Natural killer cell (primary cell): Measurements from ENCODE around the gene CTSH. TPM values are rescaled to one million over a fixed set of nuclear protein-coding genes. Genes with fewer than 3 reads are reported as not detected.
A peak's percentile ranks its signal among the peaks of the same experiment; 100 is the strongest.
"Not testable (repeated sequence)": the region's sequence is repeated elsewhere in the genome, so short reads cannot be mapped to it uniquely, and the experiment has no call there.

ENCODE experiments used
- ATAC-seq, 3 donors: fragments of 150-1000 bp in 2 of 3; fragments of 200-7000 bp in 1 of 3; cut with Tn5 transposase; 1 replicate in 1 of 3; 2 replicates in 2 of 3; pipeline ENCODE4 v1.10.0; 2021; ENCODE audit warnings: mild to moderate bottlenecking in 2 of 3, moderate library complexity in 2 of 3
- DNase-seq, 2 donors: peaks; one replicate each; pipeline versions ENCODE4 v3.0.0 to v3.0.0-alpha.2; 2013 to 2021; ENCODE audit warnings: mixed read lengths in 1 of 2
- H3K27ac ChIP-seq: one replicate; pipeline ENCODE4 v1.5.1; 2013; ENCODE audit warnings: mild to moderate bottlenecking, low read length
- H3K27me3 ChIP-seq: one replicate; pipeline ENCODE4 v1.6.1; 2013; ENCODE audit warnings: low read length; ENCODE audit not compliant: control insufficient read depth, insufficient read depth
- H3K36me3 ChIP-seq: one replicate; pipeline ENCODE4 v1.6.1; 2013; ENCODE audit warnings: low read length; ENCODE audit not compliant: control insufficient read depth, insufficient read depth
- H3K4me1 ChIP-seq: one replicate; pipeline ENCODE4 v1.6.1; 2013; ENCODE audit warnings: low read length; ENCODE audit not compliant: control insufficient read depth, insufficient read depth
- H3K4me3 ChIP-seq: one replicate; pipeline ENCODE4 v1.5.1; 2013; ENCODE audit warnings: low read length
- H3K9me3 ChIP-seq: one replicate; pipeline ENCODE4 v1.6.1; 2013; ENCODE audit warnings: low read length; ENCODE audit not compliant: control insufficient read depth, insufficient read depth
- H3K27ac Mint-ChIP-seq, 2 donors: one replicate each; pipeline ENCODE4 v1.8.0; 2022; ENCODE audit warnings: mild to moderate bottlenecking in 2 of 2, mixed read lengths in 2 of 2, moderate library complexity in 1 of 2
- H3K27me3 Mint-ChIP-seq, 2 donors: one replicate each; pipeline ENCODE4 v1.8.0; 2022; ENCODE audit warnings: low read depth in 2 of 2, mixed read lengths in 2 of 2
- H3K36me3 Mint-ChIP-seq: one replicate; pipeline ENCODE4 v1.8.0; 2022; ENCODE audit warnings: mixed read lengths
- H3K4me1 Mint-ChIP-seq, 2 donors: one replicate each; pipeline ENCODE4 v1.8.0; 2022; ENCODE audit warnings: mixed read lengths in 2 of 2
- H3K4me3 Mint-ChIP-seq: one replicate; pipeline ENCODE4 v1.8.0; 2022; ENCODE audit warnings: mild to moderate bottlenecking, moderate library complexity, mixed read lengths
- H3K9me3 Mint-ChIP-seq, 2 donors: one replicate each; pipeline ENCODE4 v1.8.0; 2022; ENCODE audit warnings: mixed read lengths in 2 of 2
- WGBS: methylation state at CpG from one replicate; pipeline ENCODE4 v1.1.7; 2013; ENCODE audit warnings: missing lambda C conversion rate; ENCODE audit not compliant: insufficient coverage; 5-methylcytosine and 5-hydroxymethylcytosine counted together
- intact Hi-C: fragments of 100-400 bp; cut with micrococcal nuclease; formaldehyde crosslinking; loops from one replicate; pipeline ENCODE4 v1.14.2; 2022
- total RNA-seq, 4 donors: library from RNA; stranded (reverse); fragments of 120-200 nt in 1 of 4; gene quantifications; one replicate each; pipeline versions ENCODE4 v1.2.3 to v1.2.4, GENCODE V29; 2013 to 2022
- TF ChIP-seq, protein P1 (sequence below): fragments of 200-600 bp; IDR thresholded peaks from one replicate; pipeline ENCODE4 v1.8.0; 2022; ENCODE audit warnings: antibody characterized with exemption

Gene CTSH
- total RNA-seq, 3 donors from 2014 or later (not counting 1 experiment from before 2014, with no cell fraction given), result 8.8 to 18.1 (median 9.7) TPM

DNA sequence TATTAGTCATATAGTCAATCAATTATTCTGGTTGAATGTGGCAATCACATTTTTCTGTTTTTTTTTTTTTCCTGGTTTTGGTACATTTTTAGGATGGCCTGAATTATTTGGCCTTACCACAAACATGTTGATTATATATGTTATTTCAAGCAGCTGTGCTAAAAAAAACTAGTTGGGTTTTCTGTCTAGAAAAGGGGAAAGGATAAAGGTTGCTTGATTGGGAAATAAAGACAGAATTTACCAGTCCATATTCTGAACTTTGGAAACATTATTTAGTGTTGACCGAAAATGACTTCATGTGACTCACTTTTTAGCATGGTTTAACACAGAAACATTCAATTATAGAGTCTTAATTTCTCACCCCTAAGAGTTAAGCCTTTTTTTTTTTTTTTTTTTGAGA, 64.0 kb downstream of the CTSH start:
- Histone ChIP-seq H3K36me3 (peaks cover 35% of the 10 kb centered on the region), H3K4me3 (no peak overlapping the region), H3K9me3 (no peaks in the 10 kb centered on the region), H3K27ac (no peak overlapping the region), H3K27me3 (no peaks in the 10 kb centered on the region), H3K4me1 (peaks cover 22% of the 10 kb centered on the region)
- H3K9me3 Mint-ChIP-seq, result no peaks in the 10 kb centered on the region
- H3K27ac Mint-ChIP-seq, result peak overlapping the region; percentile 65 to 73
- no peaks in the 10 kb centered on the region for H3K27me3 Mint-ChIP-seq
- DNase-seq, result no peak
- TF ChIP-seq, protein P1, sequence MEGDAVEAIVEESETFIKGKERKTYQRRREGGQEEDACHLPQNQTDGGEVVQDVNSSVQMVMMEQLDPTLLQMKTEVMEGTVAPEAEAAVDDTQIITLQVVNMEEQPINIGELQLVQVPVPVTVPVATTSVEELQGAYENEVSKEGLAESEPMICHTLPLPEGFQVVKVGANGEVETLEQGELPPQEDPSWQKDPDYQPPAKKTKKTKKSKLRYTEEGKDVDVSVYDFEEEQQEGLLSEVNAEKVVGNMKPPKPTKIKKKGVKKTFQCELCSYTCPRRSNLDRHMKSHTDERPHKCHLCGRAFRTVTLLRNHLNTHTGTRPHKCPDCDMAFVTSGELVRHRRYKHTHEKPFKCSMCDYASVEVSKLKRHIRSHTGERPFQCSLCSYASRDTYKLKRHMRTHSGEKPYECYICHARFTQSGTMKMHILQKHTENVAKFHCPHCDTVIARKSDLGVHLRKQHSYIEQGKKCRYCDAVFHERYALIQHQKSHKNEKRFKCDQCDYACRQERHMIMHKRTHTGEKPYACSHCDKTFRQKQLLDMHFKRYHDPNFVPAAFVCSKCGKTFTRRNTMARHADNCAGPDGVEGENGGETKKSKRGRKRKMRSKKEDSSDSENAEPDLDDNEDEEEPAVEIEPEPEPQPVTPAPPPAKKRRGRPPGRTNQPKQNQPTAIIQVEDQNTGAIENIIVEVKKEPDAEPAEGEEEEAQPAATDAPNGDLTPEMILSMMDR, result no peak
- no CpG with 5 or more reads among the region's 1 CpG for WGBS
- no peak for ATAC-seq
- H3K36me3 Mint-ChIP-seq, result no peaks in the 10 kb centered on the region
- H3K4me3 Mint-ChIP-seq, result peak overlapping the region; percentile 45
- intact Hi-C loops, result no loop called here
- peaks cover 45 to 65% of the 10 kb centered on the region in 2 donors for H3K4me1 Mint-ChIP-seq

GRCh38 chr15:78880242-78880533, 64.7 kb downstream of the CTSH start:
- H3K27ac Mint-ChIP-seq, result peak overlapping the region; percentile 31 to 73
- no peaks in the 10 kb centered on the region for H3K27me3 Mint-ChIP-seq
- H3K9me3 Mint-ChIP-seq, result no peaks in the 10 kb centered on the region
- intact Hi-C loops, result no loop called here
- no peaks in the 10 kb centered on the region for H3K36me3 Mint-ChIP-seq
- Histone ChIP-seq H3K27me3 (no peaks in the 10 kb centered on the region), H3K4me3 (no peak overlapping the region), H3K36me3 (peaks cover 32% of the 10 kb centered on the region), H3K9me3 (no peaks in the 10 kb centered on the region), H3K27ac (no peak overlapping the region), H3K4me1 (peaks cover 28% of the 10 kb centered on the region)
- no peak for ATAC-seq
- peak overlapping the region; percentile 6 for H3K4me3 Mint-ChIP-seq
- DNase-seq, result no peak
- peaks cover 50 to 68% of the 10 kb centered on the region in 2 donors for H3K4me1 Mint-ChIP-seq
- TF ChIP-seq, protein P1, result no peak

DNA sequence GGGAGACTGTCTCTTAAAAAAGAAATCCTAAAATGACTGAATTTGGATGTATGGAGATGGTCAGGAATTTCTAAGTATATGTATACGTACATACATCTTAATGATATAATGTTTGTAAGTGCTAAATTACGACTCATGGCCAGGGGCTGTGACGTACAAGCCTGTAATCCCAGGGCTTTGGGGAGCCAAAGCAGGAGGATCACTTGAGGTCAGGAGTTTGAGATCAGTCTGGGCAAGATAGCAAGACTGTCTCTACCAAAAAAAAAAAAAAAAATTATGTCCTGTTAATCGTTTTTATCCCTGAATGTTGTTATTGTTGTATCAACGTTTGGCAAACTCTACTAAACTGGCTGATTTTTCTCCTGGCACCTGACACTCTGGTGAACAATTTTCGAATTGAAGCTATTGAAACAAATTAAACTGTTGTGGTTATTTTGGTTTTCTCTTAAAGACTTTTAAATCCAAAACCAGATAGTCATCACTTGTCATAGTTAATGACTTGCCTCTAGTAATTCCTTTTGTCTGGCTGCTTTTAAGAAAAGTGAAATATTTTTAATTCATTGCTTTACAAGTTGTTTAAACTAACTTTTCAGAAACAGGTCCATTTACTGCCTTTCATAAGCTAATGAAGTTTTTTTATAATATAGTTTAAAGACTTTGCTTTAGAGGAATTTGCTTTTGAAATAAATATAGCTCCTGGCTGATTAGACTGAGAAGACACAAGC, 65.2 kb downstream of the CTSH start:
- no peak overlapping the region for H3K27ac ChIP-seq
- H3K4me3 Mint-ChIP-seq, result peak overlapping the region; percentile 26
- H3K36me3 Mint-ChIP-seq, result no peaks in the 10 kb centered on the region
- ATAC-seq, result no peak
- H3K4me1 Mint-ChIP-seq, result peaks cover 50 to 68% of the 10 kb centered on the region in 2 donors
- intact Hi-C loops, result no loop called here
- TF ChIP-seq, protein P1, result no peak
- H3K4me1 ChIP-seq, result peaks cover 30% of the 10 kb centered on the region
- no peak for DNase-seq
- no peak overlapping the region for H3K4me3 ChIP-seq
- no peaks in the 10 kb centered on the region for H3K27me3 Mint-ChIP-seq
- H3K27me3 ChIP-seq, result no peaks in the 10 kb centered on the region
- H3K9me3 Mint-ChIP-seq, result no peaks in the 10 kb centered on the region
- 43% methylated on average over 6 of the region's 6 CpGs for WGBS
- H3K36me3 ChIP-seq, result peaks cover 27% of the 10 kb centered on the region
- no peaks in the 10 kb centered on the region for H3K9me3 ChIP-seq
- peak overlapping the region; percentile 31 to 73 for H3K27ac Mint-ChIP-seq

DNA sequence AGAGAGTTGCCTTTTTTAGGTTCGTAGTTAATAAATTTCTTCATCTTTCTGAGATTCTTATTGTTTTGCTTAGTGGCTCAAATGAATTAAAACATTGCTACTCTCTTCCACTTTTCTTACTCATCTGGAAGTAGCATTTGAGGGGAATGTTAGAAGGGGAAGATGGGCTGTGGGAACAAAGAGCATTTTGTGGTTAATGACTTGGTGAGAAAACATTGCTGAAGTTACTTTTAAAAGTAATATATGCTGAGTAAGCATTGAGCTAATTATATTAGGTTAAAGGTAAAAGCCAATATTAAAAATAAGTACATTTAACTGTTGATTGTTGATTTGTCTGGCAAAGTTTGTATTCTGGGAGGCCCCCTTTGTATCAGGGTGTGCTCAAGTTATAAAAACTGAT, 66.5 kb downstream of the CTSH start:
- WGBS, result no CpG with 5 or more reads among the region's 1 CpG
- H3K4me3 Mint-ChIP-seq, result peak overlapping the region; percentile 67
- peaks cover 60 to 76% of the 10 kb centered on the region in 2 donors for H3K4me1 Mint-ChIP-seq
- no peaks in the 10 kb centered on the region for H3K27me3 Mint-ChIP-seq
- no peaks in the 10 kb centered on the region for H3K36me3 Mint-ChIP-seq
- TF ChIP-seq, protein P1, result no peak
- no peaks in the 10 kb centered on the region for H3K9me3 Mint-ChIP-seq
- H3K4me1 ChIP-seq, result peaks cover 33% of the 10 kb centered on the region
- H3K9me3 ChIP-seq, result no peaks in the 10 kb centered on the region
- intact Hi-C loops, result no loop called here
- H3K27me3 ChIP-seq, result no peaks in the 10 kb centered on the region
- H3K36me3 ChIP-seq, result peaks cover 24% of the 10 kb centered on the region
- no peak for DNase-seq
- ATAC-seq, result no peak
- H3K4me3 ChIP-seq, result no peak overlapping the region
- H3K27ac Mint-ChIP-seq, result peak overlapping the region; percentile 71 to 78
- H3K27ac ChIP-seq, result no peak overlapping the region

DNA sequence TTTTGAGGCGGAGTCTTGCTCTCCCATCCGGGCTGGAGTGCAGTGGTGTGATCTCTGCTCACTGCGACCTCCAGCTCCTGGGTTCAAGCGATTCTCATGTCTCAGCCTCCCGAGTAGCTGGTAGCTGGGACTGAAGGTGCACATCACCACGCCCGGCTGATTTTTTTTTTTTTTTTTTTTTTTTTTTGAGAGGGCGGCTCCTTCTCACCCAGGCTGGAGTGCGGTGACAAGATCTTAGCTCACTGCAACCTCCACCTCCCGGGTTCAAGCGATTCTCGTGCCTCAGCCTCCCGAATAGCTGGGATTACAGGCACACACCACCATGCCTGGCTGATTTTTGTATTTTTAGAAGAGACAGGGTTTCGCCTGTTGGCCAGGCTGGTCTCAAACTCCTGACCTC, 67.9 kb downstream of the CTSH start:
- H3K27me3 ChIP-seq, H3K9me3 Mint-ChIP-seq, H3K27me3 Mint-ChIP-seq, H3K27ac ChIP-seq, intact Hi-C loops, ATAC-seq, H3K36me3 Mint-ChIP-seq, H3K9me3 ChIP-seq, H3K4me3 ChIP-seq: not testable (repeated sequence)
- Histone ChIP-seq H3K4me1 (peaks cover 39% of the 10 kb centered on the region), H3K36me3 (peaks cover 17% of the 10 kb centered on the region)
- peaks cover 65 to 66% of the 10 kb centered on the region in 2 donors for H3K4me1 Mint-ChIP-seq
- peak in 1 of 2 donors; percentile 34 for DNase-seq
- peak overlapping the region; percentile 44 to 78 for H3K27ac Mint-ChIP-seq
- WGBS, result 45% methylated on average over 11 of the region's 14 CpGs
- peak overlapping the region; percentile 67 for H3K4me3 Mint-ChIP-seq
